ENCODE data around the gene ERMARD. TPM values are rescaled to one million over a fixed set of nuclear protein-coding genes. Genes with fewer than 3 reads are reported as not detected.

The ERMARD gene
- total and polyA plus RNA-seq, 2 donors (not counting 3 experiments of a cell fraction or from before 2014, with no cell fraction given), result 23.8 to 36.4 TPM

DNA sequence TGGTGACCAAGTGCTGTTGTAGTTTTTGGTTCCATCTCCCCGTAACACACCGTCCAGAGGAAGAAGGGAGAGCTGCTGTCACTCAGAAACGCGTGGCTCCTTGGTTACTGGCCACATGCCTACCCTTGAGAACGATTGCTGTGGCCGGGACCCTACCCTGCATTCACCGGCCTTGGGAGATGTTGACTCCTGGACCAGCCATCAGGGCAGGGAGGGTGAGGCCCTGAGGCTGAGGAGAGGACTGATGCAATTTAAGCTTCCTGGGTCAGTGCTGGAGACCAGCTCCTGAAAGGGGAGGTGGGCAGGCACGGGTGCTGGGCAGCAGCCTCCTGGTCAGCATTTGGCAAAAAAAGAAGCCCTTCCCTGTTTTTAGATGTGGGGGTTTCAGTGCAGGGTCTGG is 31.5 kb downstream of the ERMARD start:
- ChIA-PET CTCF (interaction anchor here (1.0 kb wide), 1 partner anchor 747 kb away, joined by 3 read pairs; no protein-coding TSS in a partner anchor), POLR2A (no interaction called here)
- Histone ChIP-seq H3K27me3 (ENCODE audit: control insufficient read depth in 2 of 2, insufficient read depth in 2 of 2, low read length in 2 of 2) (no peaks in the 10 kb centered on the region), H3K4me2 (ENCODE audit: insufficient read depth, low read length) (no peak overlapping the region), H3K9me3 (replicated peaks; ENCODE audit: control insufficient read depth, insufficient read depth, low read length) (no peaks in the 10 kb centered on the region), H3K79me2 (ENCODE audit: control insufficient read depth, insufficient read depth, low read length) (no peaks in the 10 kb centered on the region), H3K4me1 (ENCODE audit: control insufficient read depth, extremely low read depth, insufficient read depth, low read length) (peaks cover 10% of the 10 kb centered on the region), H3K4me3 (replicated peaks in 1 of 3; ENCODE audit: insufficient read depth in 1 of 3, low read depth in 1 of 3, low read length in 3 of 3) (no peak overlapping the region), H3K36me3 (ENCODE audit: control insufficient read depth in 2 of 2, extremely low read depth in 1 of 2, insufficient read depth in 2 of 2, low read length in 2 of 2) (no peaks in the 10 kb centered on the region), H3K9ac (replicated peaks; ENCODE audit: extremely low read depth, insufficient read depth, low read length) (no peak overlapping the region), H4K20me1 (replicated peaks; ENCODE audit: control insufficient read depth, extremely low read depth, insufficient read depth, low read length) (no peaks in the 10 kb centered on the region), H2AFZ (ENCODE audit: low read depth, low read length) (no peak overlapping the region), H3K27ac (ENCODE audit: insufficient read depth, low read depth, low read length) (no peak overlapping the region), H3K9me1 (replicated peaks; ENCODE audit: control insufficient read depth, extremely low read depth, insufficient read depth, low read length) (no peaks in the 10 kb centered on the region)
- FAIRE-seq (no peak), DNase-seq (ENCODE audit: low read depth, low spot score) (no peak)
- BruUV-seq (replicated peaks), result no TSS peak
- dilution Hi-C loops (cut with MboI; ENCODE audit: extremely low pct_ligation_motif_present, low sequenced_read_pairs), result no loop called here
- intact Hi-C loops (cut with micrococcal nuclease), result no loop called here
- TF ChIP-seq GATA2 (IDR thresholded peaks at IDR 0.05; ENCODE audit: insufficient read depth, insufficient read length, low read depth, low read length) (no peak), JUN (IDR thresholded peaks at IDR 0.05; ENCODE audit: borderline replicate concordance, insufficient read depth, insufficient read length, low read depth) (no peak), POLR2AphosphoS5 (IDR thresholded peaks at IDR 0.05; ENCODE audit: insufficient read depth, low read depth, low read length) (no peak), MYC (IDR thresholded peaks at IDR 0.05; ENCODE audit: low read depth, low read length) (no peak), EZH2 (IDR thresholded peaks at IDR 0.05; ENCODE audit: borderline replicate concordance, low read depth, low read length, severe bottlenecking) (no peak), POLR2A (IDR thresholded peaks at IDR 0.05; ENCODE audit: low read depth, low read length) (no peak), FOS (IDR thresholded peaks at IDR 0.05; ENCODE audit: borderline replicate concordance, insufficient read depth, low read length) (no peak), CTCF (IDR thresholded peaks at IDR 0.05; ENCODE audit: extremely low read depth in 1 of 2, insufficient read depth in 1 of 2, low read depth in 1 of 2, low read length in 2 of 2) (no peak)
- TF ChIP-seq, protein P1, sequence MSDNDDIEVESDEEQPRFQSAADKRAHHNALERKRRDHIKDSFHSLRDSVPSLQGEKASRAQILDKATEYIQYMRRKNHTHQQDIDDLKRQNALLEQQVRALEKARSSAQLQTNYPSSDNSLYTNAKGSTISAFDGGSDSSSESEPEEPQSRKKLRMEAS (IDR thresholded peaks at IDR 0.05; ENCODE audit: insufficient read depth, insufficient read length), result no peak

All from endothelial cell of umbilical vein (primary cell).